Measurements from ENCODE around the gene TSSC4.

TSSC4 gene

GRCh38 chr11:2369320-2369719, 31.2 kb upstream of the TSSC4 start:
- no peak for DNase-seq (ENCODE audit: low read depth, low spot score)

GRCh38 chr11:2369896-2370295, 30.7 kb upstream of the TSSC4 start:
- DNase-seq (ENCODE audit: low read depth, low spot score): no peak

GRCh38 chr11:2374456-2375201, 25.9 kb upstream of the TSSC4 start:
- DNase-seq (ENCODE audit: low read depth, low spot score): no peak

- no peak for DNase-seq (ENCODE audit: low read depth, low spot score)
Measured at GRCh38 chr11:2375341-2375853, 25.2 kb upstream of the TSSC4 start.

GRCh38 chr11:2375964-2376551, 24.5 kb upstream of the TSSC4 start:
- DNase-seq (ENCODE audit: low read depth, low spot score): no peak

GRCh38 chr11:2376751-2377451, 23.6 kb upstream of the TSSC4 start, which contains the start of gene CD81:
Gene CD81, plus strand, starts transcription at chr11:2377310. Its CDS starts 240 bp downstream, at chr11:2377550.
- DNase-seq (ENCODE audit: low read depth, low spot score): no peak

GRCh38 chr11:2377511-2378443, 22.8 kb upstream of the TSSC4 start:
- DNase-seq (ENCODE audit: low read depth, low spot score): no peak

GRCh38 chr11:2378527-2379210, 21.9 kb upstream of the TSSC4 start:
- DNase-seq (ENCODE audit: low read depth, low spot score): no peak

- no peak for DNase-seq (ENCODE audit: low read depth, low spot score)
Measured at GRCh38 chr11:2379466-2380174, 20.9 kb upstream of the TSSC4 start.

- no peak for DNase-seq (ENCODE audit: low read depth, low spot score)
Measured at GRCh38 chr11:2380396-2380795, 20.2 kb upstream of the TSSC4 start.

- no peak for DNase-seq (ENCODE audit: low read depth, low spot score)
Measured at GRCh38 chr11:2380807-2381350, 19.7 kb upstream of the TSSC4 start.

GRCh38 chr11:2381494-2382128, 18.9 kb upstream of the TSSC4 start:
- DNase-seq (ENCODE audit: low read depth, low spot score): no peak

GRCh38 chr11:2382129-2382517, 18.4 kb upstream of the TSSC4 start:
- no peak for DNase-seq (ENCODE audit: low read depth, low spot score)

GRCh38 chr11:2382936-2383851, 17.4 kb upstream of the TSSC4 start:
- DNase-seq (ENCODE audit: low read depth, low spot score): no peak

- DNase-seq (ENCODE audit: low read depth, low spot score): no peak
Measured at GRCh38 chr11:2383852-2384804, 16.4 kb upstream of the TSSC4 start.

- no peak for DNase-seq (ENCODE audit: low read depth, low spot score)
Measured at GRCh38 chr11:2385156-2386151, 15.1 kb upstream of the TSSC4 start.

Measured in smooth muscle cell of the brain vasculature (primary cell).